ENCODE measurements around the gene GRHL1. TPM values are rescaled to one million over a fixed set of nuclear protein-coding genes. Genes with fewer than 3 reads are reported as not detected.
A peak's percentile ranks its signal among the peaks of the same experiment; 100 is the strongest.

Gene GRHL1
- total and polyA plus RNA-seq, 9 of the 15 experiments (the other 6 are each of a cell fraction or from before 2014, with no cell fraction given) = 1.7 to 6.1 (median 4.7) TPM

DNA sequence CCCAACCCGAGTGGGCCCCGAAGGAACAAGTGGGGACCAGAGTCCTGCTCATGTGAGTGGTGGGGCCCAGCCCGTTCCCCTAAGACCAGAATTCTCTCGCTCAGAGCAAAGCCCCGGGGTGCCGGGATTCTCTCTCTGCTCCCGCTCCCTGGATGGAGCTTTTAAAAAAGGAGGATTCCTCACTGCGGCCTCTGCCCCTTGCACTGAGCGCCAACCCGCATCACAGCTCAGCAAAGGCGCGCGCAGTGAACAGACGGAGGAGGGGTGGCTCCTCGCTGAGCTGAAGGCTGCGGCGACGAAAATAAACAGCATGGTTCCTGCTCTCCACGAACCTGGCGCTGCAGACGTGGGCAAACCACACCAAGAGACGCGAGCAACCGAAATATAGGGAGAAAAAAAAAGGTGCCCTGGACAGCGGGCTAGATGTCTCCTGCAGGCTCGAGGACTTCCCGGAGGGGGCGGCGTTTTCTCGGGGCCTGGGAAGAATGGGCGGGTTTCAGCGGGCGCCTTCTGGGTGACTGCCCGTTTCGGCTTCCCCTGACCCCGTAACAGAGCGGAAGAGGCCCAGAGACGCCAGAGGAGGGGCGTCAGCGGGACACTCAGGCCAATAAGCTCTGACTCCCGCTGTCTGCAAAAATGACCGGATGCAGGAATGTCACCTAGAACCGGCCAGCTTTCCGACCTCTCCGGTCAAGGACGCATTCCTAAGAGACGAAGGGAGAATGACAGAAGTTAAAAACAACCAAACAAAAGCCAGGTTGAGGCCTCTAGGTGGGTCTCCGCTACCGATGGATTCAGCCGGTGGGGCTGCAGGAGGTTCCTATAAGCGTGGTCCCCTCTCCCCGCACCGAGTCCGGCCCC is 91.0 kb downstream of the GRHL1 start (continued):
- TF ChIP-seq VEZF1 (CRISPR knock-in tag; IDR thresholded peaks at IDR 0.05) (no peak), HLTF (IDR thresholded peaks at IDR 0.05) (no peak), PHTF2 (CRISPR knock-in tag; IDR thresholded peaks at IDR 0.05) (no peak), RBBP5 (IDR thresholded peaks at IDR 0.05; ENCODE audit: borderline replicate concordance, insufficient read depth, low read length, poor library complexity, severe bottlenecking) (no peak), HSF4 (CRISPR knock-in tag; IDR thresholded peaks at IDR 0.05; ENCODE audit: borderline replicate concordance) (no peak), JUND (IDR thresholded peaks at IDR 0.05; ENCODE audit: borderline replicate concordance, low read depth, low read length) (0 out of 2 replicates have a peak, but pooled peaks have one; percentile 8), JUND (tag; IDR thresholded peaks at IDR 0.05; ENCODE audit: borderline replicate concordance, low read depth, low read length) (no peak), FOSL1 (tag; conservative IDR thresholded peaks at IDR 0.05) (no peak), NR2C2 (CRISPR knock-in tag; IDR thresholded peaks at IDR 0.05) (no peak), NR2C2 (tag; IDR thresholded peaks at IDR 0.05) (no peak), SRSF1 (IDR thresholded peaks at IDR 0.05; ENCODE audit: low read depth, low read length) (no peak), ZNF347 (CRISPR knock-in tag; IDR thresholded peaks at IDR 0.05; ENCODE audit: low read depth) (no peak), ZNF24 (IDR thresholded peaks at IDR 0.05) (no peak), SNAPC5 (CRISPR knock-in tag; IDR thresholded peaks at IDR 0.05) (no peak), NR1H2 (CRISPR knock-in tag; IDR thresholded peaks at IDR 0.05) (no peak), ZFP1 (CRISPR knock-in tag; IDR thresholded peaks at IDR 0.05) (no peak), POLR2G (IDR thresholded peaks at IDR 0.05; ENCODE audit: low read depth, low read length) (peak; percentile 14; the same call in 1 of the 2 replicates), PRPF4 (IDR thresholded peaks at IDR 0.05; ENCODE audit: insufficient read depth, low read depth, low read length, poor library complexity, severe bottlenecking) (no peak), ETV6 (IDR thresholded peaks at IDR 0.05; ENCODE audit: borderline replicate concordance in 1 of 2, low read depth in 2 of 2, low read length in 1 of 2) (no peak), ETV6 (CRISPR knock-in tag; IDR thresholded peaks at IDR 0.05; ENCODE audit: borderline replicate concordance) (no peak), TBL1XR1 (IDR thresholded peaks at IDR 0.05; ENCODE audit: low read length in 2 of 2) (no peak), GATA2 (CRISPR knock-in tag; IDR thresholded peaks at IDR 0.05) (no peak), ZNF512 (tag; IDR thresholded peaks at IDR 0.05) (no peak), L3MBTL2 (IDR thresholded peaks at IDR 0.05) (0 out of 2 replicates have a peak, but pooled peaks have one; percentile 55)

Measured in K562 (cell line).